DMS 273 treated with DMSO at 0.1 percent for 48 hours (cell line): Measurements from ENCODE around the gene ZNF567.
"Not testable (repeated sequence)": the region's sequence is repeated elsewhere in the genome, so short reads cannot be mapped to it uniquely, and the experiment has no call there.

Experiments used
- DNase-seq: peaks from one replicate; lab custom pipeline; 2025; lab: John Stamatoyannopoulos, UW

ZNF567 gene

GRCh38 chr19:36687214-36688056 is at the start of gene ZNF567:
ZNF567 (plus strand) TSS chr19:36687612; CDS start chr19:36694868, 7,256 bp downstream.
- DNase-seq: peak; percentile 83

GRCh38 chr19:36638862-36639510 is 48.4 kb upstream of the ZNF567 start:
- DNase-seq: no peak

- DNase-seq: no peak
Measured at GRCh38 chr19:36646746-36647145, 40.7 kb upstream of the ZNF567 start.

GRCh38 chr19:36652958-36653357 is 34.5 kb upstream of the ZNF567 start:
- DNase-seq: peak; percentile 48

- no peak for DNase-seq
Measured at GRCh38 chr19:36665832-36666231, 21.6 kb upstream of the ZNF567 start.

- no peak for DNase-seq
Measured at GRCh38 chr19:36668646-36669045, 18.8 kb upstream of the ZNF567 start.

- no peak for DNase-seq
Measured at GRCh38 chr19:36672368-36672767, 15.0 kb upstream of the ZNF567 start.

- DNase-seq: no peak
Measured at GRCh38 chr19:36674201-36674600, 13.2 kb upstream of the ZNF567 start.

- no peak for DNase-seq
Measured at GRCh38 chr19:36679455-36679854, 8.0 kb upstream of the ZNF567 start.

- DNase-seq: no peak
Measured at GRCh38 chr19:36685835-36686234, 1.6 kb upstream of the ZNF567 start.

- no peak for DNase-seq
Measured at GRCh38 chr19:36686365-36687213, 823 bp upstream of the ZNF567 start.

- no peak for DNase-seq
Measured at GRCh38 chr19:36688058-36688457, 646 bp downstream of the ZNF567 start.

GRCh38 chr19:36707134-36707533 is 19.7 kb downstream of the ZNF567 start:
- no peak for DNase-seq

GRCh38 chr19:36709423-36709822 is 22.0 kb downstream of the ZNF567 start:
- DNase-seq: no peak

- DNase-seq: no peak
Measured at GRCh38 chr19:36719687-36720556, 32.5 kb downstream of the ZNF567 start.

- not testable (repeated sequence) for DNase-seq
Measured at GRCh38 chr19:36736166-36736565, 48.8 kb downstream of the ZNF567 start.

- no peak for DNase-seq
Measured at GRCh38 chr19:36745870-36746269, 58.5 kb downstream of the ZNF567 start.

- no peak for DNase-seq
Measured at GRCh38 chr19:36747750-36748149, 60.3 kb downstream of the ZNF567 start.

GRCh38 chr19:36748431-36749275 is 61.2 kb downstream of the ZNF567 start:
- no peak for DNase-seq

GRCh38 chr19:36749613-36750012 is 62.2 kb downstream of the ZNF567 start:
- not testable (repeated sequence) for DNase-seq
